ENCODE data around the gene PDCL2.

PDCL2 gene

GRCh38 chr4:55612341-55612740 is 20.3 kb upstream of the PDCL2 start:
- TF ChIP-seq CTCF (IDR thresholded peaks at IDR 0.05; ENCODE audit: low read length, missing control alignments) = no peak
- peak; percentile 31 for DNase-seq (ENCODE audit: low read depth)
- no peak overlapping the region for H3K4me3 ChIP-seq (replicated peaks; ENCODE audit: low read depth, low read length)

GRCh38 chr4:55611358-55612059 is 19.5 kb upstream of the PDCL2 start:
- DNase-seq (ENCODE audit: low read depth) = no peak
- TF ChIP-seq CTCF (IDR thresholded peaks at IDR 0.05; ENCODE audit: low read length, missing control alignments) = no peak
- no peak overlapping the region for H3K4me3 ChIP-seq (replicated peaks; ENCODE audit: low read depth, low read length)

DNA sequence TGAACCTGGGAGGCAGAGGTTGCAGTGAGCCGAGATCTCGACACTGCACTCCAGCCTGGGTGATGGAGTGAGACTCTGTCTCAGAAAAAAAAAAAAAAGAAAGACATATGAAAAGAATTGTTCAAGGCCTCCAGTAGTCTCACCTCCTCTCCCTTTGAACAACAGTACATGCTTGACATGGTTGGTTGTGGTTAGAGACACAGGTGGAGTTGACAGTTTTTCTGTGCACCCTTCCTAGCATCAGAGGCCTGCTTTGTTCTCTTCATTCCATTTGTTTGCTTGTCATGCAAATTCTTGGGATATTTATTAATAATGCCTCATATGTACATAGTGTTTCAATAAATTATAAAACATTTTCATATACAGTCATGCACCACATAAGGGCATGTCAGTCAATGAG is 18.3 kb upstream of the PDCL2 start:
- H3K4me3 ChIP-seq (replicated peaks; ENCODE audit: low read depth, low read length) = no peak overlapping the region
- no peak for TF ChIP-seq CTCF (IDR thresholded peaks at IDR 0.05; ENCODE audit: low read length, missing control alignments)
- DNase-seq (ENCODE audit: low read depth) = no peak

- H3K4me3 ChIP-seq (replicated peaks; ENCODE audit: low read depth, low read length) = no peak overlapping the region
- TF ChIP-seq CTCF (IDR thresholded peaks at IDR 0.05; ENCODE audit: low read length, missing control alignments) = no peak
Measured at GRCh38 chr4:55609393-55609866, 17.4 kb upstream of the PDCL2 start.

DNA sequence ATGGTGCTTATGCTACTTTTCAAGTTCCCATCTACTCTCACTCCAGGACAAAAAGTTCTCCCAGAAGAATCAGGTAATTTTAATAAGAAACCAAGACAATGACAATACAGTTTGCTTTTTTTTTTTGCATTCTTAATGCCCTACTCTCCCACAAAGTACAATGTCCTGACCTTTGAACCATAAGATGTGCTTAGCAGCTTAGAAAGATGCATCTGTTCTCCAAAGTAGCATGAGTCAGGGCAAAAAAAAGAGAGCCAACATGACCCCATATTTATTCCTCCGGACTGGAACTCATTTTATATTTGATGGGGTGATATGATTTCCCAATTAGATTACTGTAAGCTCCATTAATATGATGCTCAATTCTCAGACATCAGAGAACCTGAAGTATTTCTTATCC is 16.5 kb upstream of the PDCL2 start:
- TF ChIP-seq CTCF (IDR thresholded peaks at IDR 0.05; ENCODE audit: low read length, missing control alignments) = no peak
- H3K4me3 ChIP-seq (replicated peaks; ENCODE audit: low read depth, low read length) = no peak overlapping the region
- DNase-seq (ENCODE audit: low read depth) = no peak

More at GRCh38 chr4:55609393-55609866, 17.4 kb upstream of the PDCL2 start:
- peak; percentile 29 for DNase-seq (ENCODE audit: low read depth)

GRCh38 chr4:55604996-55605395 is 13.0 kb upstream of the PDCL2 start:
- no peak overlapping the region for H3K4me3 ChIP-seq (replicated peaks; ENCODE audit: low read depth, low read length)
- TF ChIP-seq CTCF (IDR thresholded peaks at IDR 0.05; ENCODE audit: low read length, missing control alignments) = no peak
- DNase-seq (ENCODE audit: low read depth) = no peak

DNA sequence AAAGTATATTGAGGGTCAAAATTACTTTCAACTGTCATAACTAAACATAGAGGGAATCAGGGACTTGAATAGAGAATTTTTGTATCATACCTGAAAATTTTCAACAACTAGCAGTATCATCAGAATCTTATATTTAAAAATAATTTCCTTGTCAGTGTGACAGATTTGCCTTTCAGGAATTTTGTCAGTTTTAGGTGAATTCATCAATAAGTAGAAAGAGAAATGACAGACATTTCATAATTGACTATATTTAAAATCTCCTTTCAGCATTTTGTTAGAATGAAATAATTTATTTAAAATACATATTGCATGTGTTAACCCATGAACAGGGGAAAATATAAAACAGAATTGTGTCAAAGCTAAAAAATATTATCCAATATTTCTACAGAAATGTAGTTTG is 8.6 kb upstream of the PDCL2 start:
- DNase-seq (ENCODE audit: low read depth) = no peak
- TF ChIP-seq CTCF (IDR thresholded peaks at IDR 0.05; ENCODE audit: low read length, missing control alignments) = no peak
- H3K4me3 ChIP-seq (replicated peaks; ENCODE audit: low read depth, low read length) = no peak overlapping the region

All from fibroblast of pulmonary artery (primary cell).